ENCODE data around the gene PRSS21. TPM values are rescaled to one million over a fixed set of nuclear protein-coding genes. Genes with fewer than 3 reads are reported as not detected.

PRSS21 gene
- total RNA-seq, 1 donor from 2014 or later = not detected

GRCh38 chr16:2826591-2827373, 9.7 kb downstream of the PRSS21 start:
- Mint-ChIP-seq H3K4me3 (ENCODE audit: unreplicated experiment) (no peak overlapping the region), H3K36me3 (ENCODE audit: unreplicated experiment) (no peaks in the 10 kb centered on the region), H3K4me1 (ENCODE audit: unreplicated experiment) (no peaks in the 10 kb centered on the region), H3K27me3 (ENCODE audit: unreplicated experiment) (peaks cover 15% of the 10 kb centered on the region), H3K9me3 (ENCODE audit: unreplicated experiment) (no peaks in the 10 kb centered on the region), H3K27ac (ENCODE audit: unreplicated experiment) (no peak overlapping the region)
- DNase-seq (ENCODE audit: extremely low spot score, unreplicated experiment) = no peak
- TF ChIP-seq CTCF (IDR thresholded peaks at IDR 0.05) = no peak

- no peak for TF ChIP-seq CTCF (IDR thresholded peaks at IDR 0.05)
- H3K27me3 Mint-ChIP-seq (ENCODE audit: unreplicated experiment) = peaks cover 14% of the 10 kb centered on the region
- no peak for DNase-seq (ENCODE audit: extremely low spot score, unreplicated experiment)
- no peaks in the 10 kb centered on the region for H3K4me1 Mint-ChIP-seq (ENCODE audit: unreplicated experiment)
- H3K4me3 Mint-ChIP-seq (ENCODE audit: unreplicated experiment) = no peak overlapping the region
- no peaks in the 10 kb centered on the region for H3K36me3 Mint-ChIP-seq (ENCODE audit: unreplicated experiment)
- no peak overlapping the region for H3K27ac Mint-ChIP-seq (ENCODE audit: unreplicated experiment)
- H3K9me3 Mint-ChIP-seq (ENCODE audit: unreplicated experiment) = no peaks in the 10 kb centered on the region
Observed at GRCh38 chr16:2827374-2827791, 10.3 kb downstream of the PRSS21 start.

GRCh38 chr16:2827831-2828520, 10.9 kb downstream of the PRSS21 start:
- H3K4me1 Mint-ChIP-seq (ENCODE audit: unreplicated experiment) = no peaks in the 10 kb centered on the region
- no peak overlapping the region for H3K4me3 Mint-ChIP-seq (ENCODE audit: unreplicated experiment)
- no peak for DNase-seq (ENCODE audit: extremely low spot score, unreplicated experiment)
- peaks cover 11% of the 10 kb centered on the region for H3K27me3 Mint-ChIP-seq (ENCODE audit: unreplicated experiment)
- no peaks in the 10 kb centered on the region for H3K9me3 Mint-ChIP-seq (ENCODE audit: unreplicated experiment)
- H3K27ac Mint-ChIP-seq (ENCODE audit: unreplicated experiment) = no peak overlapping the region
- no peaks in the 10 kb centered on the region for H3K36me3 Mint-ChIP-seq (ENCODE audit: unreplicated experiment)
- TF ChIP-seq CTCF (IDR thresholded peaks at IDR 0.05) = no peak

- Mint-ChIP-seq H3K9me3 (ENCODE audit: unreplicated experiment) (no peaks in the 10 kb centered on the region), H3K36me3 (ENCODE audit: unreplicated experiment) (no peaks in the 10 kb centered on the region), H3K27ac (ENCODE audit: unreplicated experiment) (no peak overlapping the region), H3K4me3 (ENCODE audit: unreplicated experiment) (no peak overlapping the region), H3K4me1 (ENCODE audit: unreplicated experiment) (no peaks in the 10 kb centered on the region), H3K27me3 (ENCODE audit: unreplicated experiment) (peaks cover 7% of the 10 kb centered on the region)
- DNase-seq (ENCODE audit: extremely low spot score, unreplicated experiment) = no peak
- no peak for TF ChIP-seq CTCF (IDR thresholded peaks at IDR 0.05)
Observed at GRCh38 chr16:2828521-2828840, 11.4 kb downstream of the PRSS21 start.

- Mint-ChIP-seq H3K27ac (ENCODE audit: unreplicated experiment) (no peak overlapping the region), H3K9me3 (ENCODE audit: unreplicated experiment) (no peaks in the 10 kb centered on the region), H3K4me1 (ENCODE audit: unreplicated experiment) (no peaks in the 10 kb centered on the region), H3K27me3 (ENCODE audit: unreplicated experiment) (peaks cover 7% of the 10 kb centered on the region), H3K4me3 (ENCODE audit: unreplicated experiment) (no peak overlapping the region), H3K36me3 (ENCODE audit: unreplicated experiment) (no peaks in the 10 kb centered on the region)
- DNase-seq (ENCODE audit: extremely low spot score, unreplicated experiment) = no peak
- TF ChIP-seq CTCF (IDR thresholded peaks at IDR 0.05) = no peak
Observed at GRCh38 chr16:2828876-2829430, 11.9 kb downstream of the PRSS21 start.
